Neural cell (in vitro differentiated cells): ENCODE data around the gene OR1J2. TPM values are rescaled to one million over a fixed set of nuclear protein-coding genes. Genes with fewer than 3 reads are reported as not detected.
A peak's percentile ranks its signal among the peaks of the same experiment; 100 is the strongest.

Experiments used
- H2AFZ ChIP-seq: fragments of 200-600, 300-800 bp; sonication (generic), shearing (Covaris generic); 2 replicates; pipeline ENCODE4 v1.6.0; 2014; ENCODE audit warnings: low read depth, mild to moderate bottlenecking, antibody characterized with exemption, low read length, moderate library complexity
- H3F3A ChIP-seq: fragments of 200-600 bp; shearing (Covaris generic); 2 replicates; pipeline ENCODE4 v1.6.1; 2016; ENCODE audit warnings: mild to moderate bottlenecking, moderate library complexity, mixed read lengths, antibody characterized with exemption, low read length; ENCODE audit not compliant: insufficient read depth, poor library complexity, severe bottlenecking
- H3K27ac ChIP-seq: fragments of 200-600, 300-800 bp; sonication (generic), shearing (Covaris generic); 2 replicates; pipeline ENCODE4 v1.5.1; 2014; ENCODE audit warnings: mild to moderate bottlenecking, low read length, moderate library complexity
- H3K27me3 ChIP-seq: fragments of 300-800, 200-600 bp; sonication (generic), shearing (Covaris generic); 2 replicates; pipeline ENCODE4 v1.6.0; 2014; ENCODE audit warnings: mild to moderate bottlenecking, low read depth, low read length, moderate library complexity; ENCODE audit not compliant: insufficient read depth
- H3K36me3 ChIP-seq: fragments of 300-800, 200-600 bp; sonication (generic), shearing (Covaris generic); 2 replicates; pipeline ENCODE4 v1.5.1; 2014; ENCODE audit warnings: mild to moderate bottlenecking, antibody characterized with exemption, low read length, moderate library complexity; ENCODE audit not compliant: insufficient read depth
- H3K4me2 ChIP-seq: fragments of 300-800, 200-600 bp; sonication (generic), shearing (Covaris generic); 2 replicates; pipeline ENCODE4 v1.6.0; 2014; ENCODE audit warnings: mild to moderate bottlenecking, low read length
- H3K4me3 ChIP-seq: fragments of 300-800, 200-600 bp; sonication (generic), shearing (Covaris generic); 2 replicates; pipeline ENCODE4 v1.5.1; 2014; ENCODE audit warnings: mild to moderate bottlenecking, low read length, moderate library complexity
- H3K79me2 ChIP-seq: fragments of 200-600 bp; shearing (Covaris generic); replicated peaks from 2 replicates; pipeline ENCODE4 v1.6.0; 2014; ENCODE audit warnings: mild to moderate bottlenecking, low read length, moderate library complexity; ENCODE audit not compliant: insufficient read depth
- H3K9ac ChIP-seq: fragments of 300-800, 200-600 bp; sonication (generic), shearing (Covaris generic); 2 replicates; pipeline ENCODE4 v1.6.1; 2016; ENCODE audit warnings: mild to moderate bottlenecking, low read length, mixed read lengths
- H3K9me2 ChIP-seq: fragments of 200-600 bp; shearing (Covaris generic); 2 replicates; pipeline ENCODE4 v1.6.1; 2016; ENCODE audit warnings: mild to moderate bottlenecking, low read length, mixed read lengths; ENCODE audit not compliant: insufficient read depth
- H3K9me3 ChIP-seq: fragments of 200-600, 300-800 bp; sonication (generic), shearing (Covaris generic); 2 replicates; pipeline ENCODE4 v1.6.1; 2016; ENCODE audit warnings: mild to moderate bottlenecking, mixed run types, low read length, moderate library complexity, mixed read lengths
- H4K20me1 ChIP-seq: fragments of 200-600 bp; shearing (Covaris generic); 2 replicates; pipeline ENCODE4 v1.6.1; 2016; ENCODE audit warnings: mild to moderate bottlenecking, mixed run types; ENCODE audit not compliant: insufficient read depth
- CTCF ChIP-seq: fragments of 450-650 bp; IDR thresholded peaks from 2 replicates; pipeline ENCODE4 v1.5.1; 2014; ENCODE audit warnings: antibody characterized with exemption, mild to moderate bottlenecking, moderate library complexity; ENCODE audit not compliant: poor library complexity, severe bottlenecking
- EP300 ChIP-seq: fragments of 450-650 bp; conservative IDR thresholded peaks from 2 replicates; pipeline ENCODE4 v1.6.1; 2014; ENCODE audit warnings: antibody characterized with exemption, mild to moderate bottlenecking, moderate library complexity; ENCODE audit not compliant: poor library complexity, severe bottlenecking
- EZH2 ChIP-seq: fragments of 200-600, 300-800 bp; shearing (Covaris generic), sonication (generic); IDR thresholded peaks from 2 replicates; pipeline ENCODE4 v1.6.1; 2014; ENCODE audit warnings: antibody characterized with exemption, low read length, borderline replicate concordance, mild to moderate bottlenecking; ENCODE audit not compliant: insufficient read depth, poor library complexity, severe bottlenecking
- RAD21 ChIP-seq: fragments of 450-650 bp; conservative IDR thresholded peaks from 2 replicates; pipeline ENCODE4 v1.6.1; 2014; ENCODE audit warnings: antibody characterized with exemption, mild to moderate bottlenecking, moderate library complexity
- SMC3 ChIP-seq: fragments of 450-650 bp; conservative IDR thresholded peaks from 2 replicates; pipeline ENCODE4 v1.6.1; 2014; ENCODE audit warnings: antibody characterized with exemption, mild to moderate bottlenecking, moderate library complexity; ENCODE audit not compliant: poor library complexity
- TAF1 ChIP-seq: IDR thresholded peaks from 2 replicates; pipeline ENCODE4 v1.6.1; 2012; ENCODE audit warnings: low read depth
- polyA plus RNA-seq: library from polyadenylated mRNA; depleted of rRNA; stranded (reverse); fragments of >200 nt; gene quantifications from 2 replicates; pipeline ENCODE4 v1.2.3, GENCODE V29; 2014
- TF ChIP-seq, protein P1 (sequence below): IDR thresholded peaks from 2 replicates; pipeline ENCODE4 v1.6.1; 2012; ENCODE audit warnings: borderline replicate concordance

Gene OR1J2
- polyA plus RNA-seq, 1 donor from 2014 or later, result not detected

GRCh38 chr9:122464633-122465567 lies 45.7 kb upstream of the OR1J2 start:
- H2AFZ ChIP-seq, result no peak overlapping the region
- no peak overlapping the region for H3K4me3 ChIP-seq
- H3K9ac ChIP-seq, result no peak overlapping the region
- no peaks in the 10 kb centered on the region for H3F3A ChIP-seq
- H4K20me1 ChIP-seq, result no peaks in the 10 kb centered on the region
- no peak overlapping the region for H3K4me2 ChIP-seq
- H3K27me3 ChIP-seq, result no peaks in the 10 kb centered on the region
- no peaks in the 10 kb centered on the region for H3K79me2 ChIP-seq
- TF ChIP-seq EP300, result no peak
- no peak for TF ChIP-seq EZH2
- TF ChIP-seq RAD21, result peak; percentile 58
- TF ChIP-seq SMC3, result peak; percentile 62
- peak; percentile 67 for TF ChIP-seq CTCF
- no peaks in the 10 kb centered on the region for H3K36me3 ChIP-seq
- H3K27ac ChIP-seq, result no peak overlapping the region
- H3K9me2 ChIP-seq, result no peaks in the 10 kb centered on the region
- no peaks in the 10 kb centered on the region for H3K9me3 ChIP-seq

GRCh38 chr9:122466456-122466855 lies 44.1 kb upstream of the OR1J2 start:
- Histone ChIP-seq H3K9me2 (no peaks in the 10 kb centered on the region), H3K9ac (no peak overlapping the region), H2AFZ (no peak overlapping the region), H3K79me2 (no peaks in the 10 kb centered on the region), H3K4me3 (no peak overlapping the region), H3K36me3 (no peaks in the 10 kb centered on the region), H3K27ac (no peak overlapping the region), H3K9me3 (no peaks in the 10 kb centered on the region), H3F3A (no peaks in the 10 kb centered on the region), H3K27me3 (no peaks in the 10 kb centered on the region), H4K20me1 (no peaks in the 10 kb centered on the region), H3K4me2 (no peak overlapping the region)
- TF ChIP-seq SMC3 (no peak), EZH2 (no peak), TAF1 (no peak)
- TF ChIP-seq, protein P1, sequence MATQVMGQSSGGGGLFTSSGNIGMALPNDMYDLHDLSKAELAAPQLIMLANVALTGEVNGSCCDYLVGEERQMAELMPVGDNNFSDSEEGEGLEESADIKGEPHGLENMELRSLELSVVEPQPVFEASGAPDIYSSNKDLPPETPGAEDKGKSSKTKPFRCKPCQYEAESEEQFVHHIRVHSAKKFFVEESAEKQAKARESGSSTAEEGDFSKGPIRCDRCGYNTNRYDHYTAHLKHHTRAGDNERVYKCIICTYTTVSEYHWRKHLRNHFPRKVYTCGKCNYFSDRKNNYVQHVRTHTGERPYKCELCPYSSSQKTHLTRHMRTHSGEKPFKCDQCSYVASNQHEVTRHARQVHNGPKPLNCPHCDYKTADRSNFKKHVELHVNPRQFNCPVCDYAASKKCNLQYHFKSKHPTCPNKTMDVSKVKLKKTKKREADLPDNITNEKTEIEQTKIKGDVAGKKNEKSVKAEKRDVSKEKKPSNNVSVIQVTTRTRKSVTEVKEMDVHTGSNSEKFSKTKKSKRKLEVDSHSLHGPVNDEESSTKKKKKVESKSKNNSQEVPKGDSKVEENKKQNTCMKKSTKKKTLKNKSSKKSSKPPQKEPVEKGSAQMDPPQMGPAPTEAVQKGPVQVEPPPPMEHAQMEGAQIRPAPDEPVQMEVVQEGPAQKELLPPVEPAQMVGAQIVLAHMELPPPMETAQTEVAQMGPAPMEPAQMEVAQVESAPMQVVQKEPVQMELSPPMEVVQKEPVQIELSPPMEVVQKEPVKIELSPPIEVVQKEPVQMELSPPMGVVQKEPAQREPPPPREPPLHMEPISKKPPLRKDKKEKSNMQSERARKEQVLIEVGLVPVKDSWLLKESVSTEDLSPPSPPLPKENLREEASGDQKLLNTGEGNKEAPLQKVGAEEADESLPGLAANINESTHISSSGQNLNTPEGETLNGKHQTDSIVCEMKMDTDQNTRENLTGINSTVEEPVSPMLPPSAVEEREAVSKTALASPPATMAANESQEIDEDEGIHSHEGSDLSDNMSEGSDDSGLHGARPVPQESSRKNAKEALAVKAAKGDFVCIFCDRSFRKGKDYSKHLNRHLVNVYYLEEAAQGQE, result no peak
